ENCODE measurements around the gene GRXCR2.
A peak's percentile ranks its signal among the peaks of the same experiment; 100 is the strongest.

DNA sequence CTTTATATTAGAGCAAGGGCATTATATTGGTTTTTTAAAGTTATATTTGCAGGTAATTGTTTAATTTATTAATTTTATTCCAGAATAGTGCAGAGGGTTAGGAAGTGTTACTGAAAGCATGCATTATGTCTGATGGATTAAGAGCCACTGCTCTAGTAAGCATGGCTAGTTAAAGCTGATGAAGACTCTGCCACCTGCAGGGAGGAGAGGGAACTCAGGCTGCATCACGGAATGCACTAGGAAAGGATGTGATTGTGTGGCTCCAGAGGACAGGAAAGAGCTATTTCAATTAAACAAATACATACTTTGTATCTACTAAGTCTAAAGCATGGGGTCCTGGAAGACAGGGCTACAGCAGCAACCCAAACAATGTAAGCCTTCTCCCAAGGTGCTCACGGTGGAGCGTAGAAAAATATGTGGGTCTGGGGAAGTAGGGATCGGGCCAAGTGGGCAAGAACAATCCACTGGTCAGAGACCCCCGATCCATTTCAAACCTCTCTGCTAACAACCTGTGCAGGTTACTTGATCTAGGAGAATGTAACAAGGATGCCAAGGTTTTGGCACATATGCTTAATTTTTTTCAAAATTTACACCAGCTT lies 15.3 kb upstream of the GRXCR2 start:
- TF ChIP-seq, protein P1, sequence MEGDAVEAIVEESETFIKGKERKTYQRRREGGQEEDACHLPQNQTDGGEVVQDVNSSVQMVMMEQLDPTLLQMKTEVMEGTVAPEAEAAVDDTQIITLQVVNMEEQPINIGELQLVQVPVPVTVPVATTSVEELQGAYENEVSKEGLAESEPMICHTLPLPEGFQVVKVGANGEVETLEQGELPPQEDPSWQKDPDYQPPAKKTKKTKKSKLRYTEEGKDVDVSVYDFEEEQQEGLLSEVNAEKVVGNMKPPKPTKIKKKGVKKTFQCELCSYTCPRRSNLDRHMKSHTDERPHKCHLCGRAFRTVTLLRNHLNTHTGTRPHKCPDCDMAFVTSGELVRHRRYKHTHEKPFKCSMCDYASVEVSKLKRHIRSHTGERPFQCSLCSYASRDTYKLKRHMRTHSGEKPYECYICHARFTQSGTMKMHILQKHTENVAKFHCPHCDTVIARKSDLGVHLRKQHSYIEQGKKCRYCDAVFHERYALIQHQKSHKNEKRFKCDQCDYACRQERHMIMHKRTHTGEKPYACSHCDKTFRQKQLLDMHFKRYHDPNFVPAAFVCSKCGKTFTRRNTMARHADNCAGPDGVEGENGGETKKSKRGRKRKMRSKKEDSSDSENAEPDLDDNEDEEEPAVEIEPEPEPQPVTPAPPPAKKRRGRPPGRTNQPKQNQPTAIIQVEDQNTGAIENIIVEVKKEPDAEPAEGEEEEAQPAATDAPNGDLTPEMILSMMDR (conservative IDR thresholded peaks at IDR 0.05; ENCODE audit: low read length): peak; percentile 83
- TF ChIP-seq EZH2phosphoT487 (IDR thresholded peaks at IDR 0.05; ENCODE audit: borderline replicate concordance): no peak
